Activated B cell treated with CpG ODN at 0.5 μM for 24 hours (primary cell): ENCODE data around the gene DPY19L2. TPM values are rescaled to one million over a fixed set of nuclear protein-coding genes. Genes with fewer than 3 reads are reported as not detected.
"Not testable (repeated sequence)": the region's sequence is repeated elsewhere in the genome, so short reads cannot be mapped to it uniquely, and the experiment has no call there.

Experiments used
- ATAC-seq: fragments of 200-7000 bp; cut with Tn5 transposase; one replicate; pipeline ENCODE4 v1.10.0; 2021; ENCODE audit warnings: low read depth, mild to moderate bottlenecking, moderate library complexity
- CTCF ChIA-PET: fragments of 350-600 bp; sonication (Branson Sonifier 250); formaldehyde crosslinking; loops from one replicate; lab custom pipeline; 2021; ENCODE audit warnings: antibody characterized with exemption; lab: Charles Lee
- POLR2A ChIA-PET: fragments of 350-600 bp; sonication (Branson Sonifier 250); formaldehyde crosslinking; loops from one replicate; lab custom pipeline; 2021; ENCODE audit warnings: antibody characterized with exemption; lab: Charles Lee
- DNase-seq: peaks from one replicate; pipeline ENCODE4 v3.0.0; 2022
- H3K27ac Mint-ChIP-seq: one replicate; pipeline ENCODE4 v1.8.0; 2020; ENCODE audit warnings: mixed read lengths
- H3K27me3 Mint-ChIP-seq: one replicate; pipeline ENCODE4 v1.8.0; 2021; ENCODE audit warnings: mixed read lengths
- H3K36me3 Mint-ChIP-seq: one replicate; pipeline ENCODE4 v1.8.0; 2021; ENCODE audit warnings: low read depth, mixed read lengths
- H3K4me1 Mint-ChIP-seq: one replicate; pipeline ENCODE4 v1.8.0; 2021; ENCODE audit warnings: mixed read lengths
- H3K4me3 Mint-ChIP-seq: one replicate; pipeline ENCODE4 v1.8.0; 2020; ENCODE audit warnings: mild to moderate bottlenecking, mixed read lengths
- H3K9me3 Mint-ChIP-seq: one replicate; pipeline ENCODE4 v1.8.0; 2020; ENCODE audit warnings: mixed read lengths
- intact Hi-C: fragments of 100-400 bp; cut with micrococcal nuclease; formaldehyde crosslinking; loops from one replicate; pipeline ENCODE4 v1.15.1; 2024
- total RNA-seq: library from RNA; stranded (reverse); gene quantifications from 2 replicates; pipeline ENCODE4 v1.2.3, GENCODE V29; 2022

Gene DPY19L2
- total RNA-seq, 1 donor from 2014 or later = 0.73 TPM

- Mint-ChIP-seq H3K27me3 (peaks cover 17% of the 10 kb centered on the region), H3K4me3 (peak overlapping the region; percentile 76), H3K4me1 (peaks cover 19% of the 10 kb centered on the region)
- CTCF ChIA-PET, H3K9me3 Mint-ChIP-seq, H3K27ac Mint-ChIP-seq, H3K36me3 Mint-ChIP-seq, ATAC-seq, DNase-seq, POLR2A ChIA-PET: not testable (repeated sequence)
- intact Hi-C loops = loop anchor here (5.0 kb wide), 1 partner anchor 723 kb away; the partner anchor contains the start of gene C12orf56
Measured at GRCh38 chr12:63669427-63669826, 1.1 kb upstream of the DPY19L2 start.

- H3K4me1 Mint-ChIP-seq = peaks cover 19% of the 10 kb centered on the region
- H3K27ac Mint-ChIP-seq, DNase-seq, H3K36me3 Mint-ChIP-seq, H3K9me3 Mint-ChIP-seq, CTCF ChIA-PET, POLR2A ChIA-PET: not testable (repeated sequence)
- intact Hi-C loops = loop anchor here (5.0 kb wide), 1 partner anchor 723 kb away; the partner anchor contains the start of gene C12orf56
- H3K4me3 Mint-ChIP-seq = peak overlapping the region; percentile 76
- peak; percentile 21 for ATAC-seq
- peaks cover 17% of the 10 kb centered on the region for H3K27me3 Mint-ChIP-seq
Measured at GRCh38 chr12:63668800-63669365, 590 bp upstream of the DPY19L2 start.

GRCh38 chr12:63663005-63663404, 5.3 kb downstream of the DPY19L2 start:
- POLR2A ChIA-PET, H3K4me1 Mint-ChIP-seq, H3K27me3 Mint-ChIP-seq, H3K4me3 Mint-ChIP-seq, intact Hi-C loops, H3K36me3 Mint-ChIP-seq, H3K27ac Mint-ChIP-seq, H3K9me3 Mint-ChIP-seq, ATAC-seq, DNase-seq, CTCF ChIA-PET: not testable (repeated sequence)

- H3K27me3 Mint-ChIP-seq, POLR2A ChIA-PET, intact Hi-C loops, H3K27ac Mint-ChIP-seq, H3K9me3 Mint-ChIP-seq, H3K4me1 Mint-ChIP-seq, H3K36me3 Mint-ChIP-seq, DNase-seq, ATAC-seq, H3K4me3 Mint-ChIP-seq, CTCF ChIA-PET: not testable (repeated sequence)
Measured at GRCh38 chr12:63658501-63658900, 9.8 kb downstream of the DPY19L2 start.

GRCh38 chr12:63656407-63656806, 11.9 kb downstream of the DPY19L2 start:
- ATAC-seq, H3K27ac Mint-ChIP-seq, CTCF ChIA-PET, DNase-seq, H3K4me1 Mint-ChIP-seq, intact Hi-C loops, H3K4me3 Mint-ChIP-seq, H3K36me3 Mint-ChIP-seq, POLR2A ChIA-PET, H3K9me3 Mint-ChIP-seq, H3K27me3 Mint-ChIP-seq: not testable (repeated sequence)

GRCh38 chr12:63655543-63656257, 12.6 kb downstream of the DPY19L2 start:
- CTCF ChIA-PET, POLR2A ChIA-PET, H3K36me3 Mint-ChIP-seq, ATAC-seq, H3K9me3 Mint-ChIP-seq, DNase-seq, H3K27me3 Mint-ChIP-seq, intact Hi-C loops, H3K4me1 Mint-ChIP-seq, H3K27ac Mint-ChIP-seq, H3K4me3 Mint-ChIP-seq: not testable (repeated sequence)

- H3K36me3 Mint-ChIP-seq, DNase-seq, H3K9me3 Mint-ChIP-seq, ATAC-seq, H3K27me3 Mint-ChIP-seq, H3K4me3 Mint-ChIP-seq, intact Hi-C loops, H3K4me1 Mint-ChIP-seq, CTCF ChIA-PET, POLR2A ChIA-PET, H3K27ac Mint-ChIP-seq: not testable (repeated sequence)
Measured at GRCh38 chr12:63654481-63654880, 13.8 kb downstream of the DPY19L2 start.

GRCh38 chr12:63649517-63649916, 18.8 kb downstream of the DPY19L2 start:
- H3K4me1 Mint-ChIP-seq, intact Hi-C loops, H3K27me3 Mint-ChIP-seq, ATAC-seq, H3K27ac Mint-ChIP-seq, H3K4me3 Mint-ChIP-seq, DNase-seq, CTCF ChIA-PET, POLR2A ChIA-PET, H3K9me3 Mint-ChIP-seq, H3K36me3 Mint-ChIP-seq: not testable (repeated sequence)

- H3K36me3 Mint-ChIP-seq, H3K9me3 Mint-ChIP-seq: not testable (repeated sequence)
Measured at GRCh38 chr12:63643381-63644140, 24.7 kb downstream of the DPY19L2 start.

GRCh38 chr12:63624258-63624657, 44.0 kb downstream of the DPY19L2 start:
- DNase-seq, H3K27ac Mint-ChIP-seq, H3K36me3 Mint-ChIP-seq, H3K27me3 Mint-ChIP-seq, CTCF ChIA-PET, POLR2A ChIA-PET, H3K4me1 Mint-ChIP-seq, ATAC-seq, intact Hi-C loops, H3K4me3 Mint-ChIP-seq, H3K9me3 Mint-ChIP-seq: not testable (repeated sequence)

More at GRCh38 chr12:63643381-63644140, 24.7 kb downstream of the DPY19L2 start:
- CTCF ChIA-PET, intact Hi-C loops, H3K27me3 Mint-ChIP-seq, ATAC-seq, POLR2A ChIA-PET, H3K4me1 Mint-ChIP-seq, H3K4me3 Mint-ChIP-seq, DNase-seq, H3K27ac Mint-ChIP-seq: not testable (repeated sequence)

- H3K27me3 Mint-ChIP-seq, CTCF ChIA-PET, H3K9me3 Mint-ChIP-seq, ATAC-seq, DNase-seq, H3K36me3 Mint-ChIP-seq, H3K4me1 Mint-ChIP-seq, H3K4me3 Mint-ChIP-seq, POLR2A ChIA-PET, intact Hi-C loops, H3K27ac Mint-ChIP-seq: not testable (repeated sequence)
Measured at GRCh38 chr12:63615544-63615943, 52.7 kb downstream of the DPY19L2 start.

GRCh38 chr12:63611285-63611684, 57.0 kb downstream of the DPY19L2 start:
- H3K4me1 Mint-ChIP-seq, DNase-seq, H3K27me3 Mint-ChIP-seq, H3K27ac Mint-ChIP-seq, H3K4me3 Mint-ChIP-seq, POLR2A ChIA-PET, CTCF ChIA-PET, H3K9me3 Mint-ChIP-seq, intact Hi-C loops, H3K36me3 Mint-ChIP-seq, ATAC-seq: not testable (repeated sequence)
